Measurements from ENCODE around the gene FOXL3. TPM values are rescaled to one million over a fixed set of nuclear protein-coding genes. Genes with fewer than 3 reads are reported as not detected.

Gene FOXL3
- total RNA-seq, 1 experiment from 2014 or later, result not detected

- Histone ChIP-seq H2BK20ac (ENCODE audit: low read depth, low read length, poor library complexity, severe bottlenecking) (no peak overlapping the region), H4K20me1 (ENCODE audit: control insufficient read depth, insufficient read depth, insufficient read length) (no peaks in the 10 kb centered on the region), H3K9me3 (ENCODE audit: control insufficient read depth, low read depth, low read length) (peaks cover 19% of the 10 kb centered on the region), H3K23me2 (ENCODE audit: insufficient read length, low read depth, low read length, poor library complexity, severe bottlenecking) (no peaks in the 10 kb centered on the region), H4K8ac (replicated peaks; ENCODE audit: insufficient read length, low read depth, low read length) (no peak overlapping the region), H3K79me1 (ENCODE audit: insufficient read depth, low read depth, low read length, poor library complexity, severe bottlenecking) (no peaks in the 10 kb centered on the region), H3K4me1 (ENCODE audit: insufficient read depth, low read length) (no peaks in the 10 kb centered on the region), H3K27ac (ENCODE audit: insufficient read length, low read depth, low read length) (no peak overlapping the region), H2AFZ (ENCODE audit: low read length) (no peak overlapping the region), H4K91ac (ENCODE audit: insufficient read length, low read depth, low read length) (no peak overlapping the region), H2BK15ac (ENCODE audit: low read depth, low read length) (no peak overlapping the region), H3K9ac (ENCODE audit: extremely low read depth, insufficient read length, low read length) (no peak overlapping the region), H2AK5ac (ENCODE audit: insufficient read length, low read length) (no peak overlapping the region), H3K56ac (ENCODE audit: insufficient read length, low read depth, low read length) (no peak overlapping the region), H3K14ac (ENCODE audit: insufficient read depth, low read length) (no peak overlapping the region), H2BK120ac (ENCODE audit: low read depth, low read length, poor library complexity, severe bottlenecking) (no peak overlapping the region), H2BK12ac (ENCODE audit: insufficient read length, low read depth, low read length) (no peak overlapping the region), H3K27me3 (ENCODE audit: insufficient read depth, low read length) (no peaks in the 10 kb centered on the region), H3K79me2 (ENCODE audit: insufficient read depth, low read length) (no peaks in the 10 kb centered on the region), H3T11ph (ENCODE audit: low read length) (no peak overlapping the region), H3K23ac (ENCODE audit: insufficient read length, low read depth, low read length) (no peak overlapping the region), H2BK5ac (ENCODE audit: insufficient read length, low read length) (no peak overlapping the region), H3K4ac (ENCODE audit: low read depth, low read length) (no peak overlapping the region), H3K18ac (ENCODE audit: insufficient read length, low read depth, low read length) (no peak overlapping the region), H3K4me2 (ENCODE audit: insufficient read depth, insufficient read length, low read length) (no peak overlapping the region), H4K5ac (ENCODE audit: insufficient read length, low read depth, low read length) (no peak overlapping the region)
- H3K27me3 Mint-ChIP-seq (ENCODE audit: low read depth), result no peaks in the 10 kb centered on the region
- H3K4me3 Mint-ChIP-seq, result no peak overlapping the region
- H3K36me3 Mint-ChIP-seq (ENCODE audit: insufficient read depth in 1 of 3, low read depth in 3 of 3), result peaks cover 77 to 94% (median 82%) of the 10 kb centered on the region in 3 experiments
- peak overlapping the region in 1 of 3 experiments; percentile 23; a peak in 1 of 7 replicates for H3K27ac Mint-ChIP-seq
- no peak for DNase-seq
- peaks cover 37 to 59% of the 10 kb centered on the region in 2 experiments for H3K9me3 Mint-ChIP-seq
- TF ChIP-seq CTCF (conservative IDR thresholded peaks at IDR 0.05), result no peak
- no CpG with 5 or more reads among the region's 19 CpGs for WGBS (ENCODE audit: extremely low coverage, insufficient read length, low lambda C conversion rate)
- H3K4me1 Mint-ChIP-seq, result no peaks in the 10 kb centered on the region
Observed at GRCh38 chr7:255038-255435, 34.9 kb upstream of the FOXL3 start.
